Measurements from ENCODE around the gene PSME1.

PSME1 gene

DNA sequence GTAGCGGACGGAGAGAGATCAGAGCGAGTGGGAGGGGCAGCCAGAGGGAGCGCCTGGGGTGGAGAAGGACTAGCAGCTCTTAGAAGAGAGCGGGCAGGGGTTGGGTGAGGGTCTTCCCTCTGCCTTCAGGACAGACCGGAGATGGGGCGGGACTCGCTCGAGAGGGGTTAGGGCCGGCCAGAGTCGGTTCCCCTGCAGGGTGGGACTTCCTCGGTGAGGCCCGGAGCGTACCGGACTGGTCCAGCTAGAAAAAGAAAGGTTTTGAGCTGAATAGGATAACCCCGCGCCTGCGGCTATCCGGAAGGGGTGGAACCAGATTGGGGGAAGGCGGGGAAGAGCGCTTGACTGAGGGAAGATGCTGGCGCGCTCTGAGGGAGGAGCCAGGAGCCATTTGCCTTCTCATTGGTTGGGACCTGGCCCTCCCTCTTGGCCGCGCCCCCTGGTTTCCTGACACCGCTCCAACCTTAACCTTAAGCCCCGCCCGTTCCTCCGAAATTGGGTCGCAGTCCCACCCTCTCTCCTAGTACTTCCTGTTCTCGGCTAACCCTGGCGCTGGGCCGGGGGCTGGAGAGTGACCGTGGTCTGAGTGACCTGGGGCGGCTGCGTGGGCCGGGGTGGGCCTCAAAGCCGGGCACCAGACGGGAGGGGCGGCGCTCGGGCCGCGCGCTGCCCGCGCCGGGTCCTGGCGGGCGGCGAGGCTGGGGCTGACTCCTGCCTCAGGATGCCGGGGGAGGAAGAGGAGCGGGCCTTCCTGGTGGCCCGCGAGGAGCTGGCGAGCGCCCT, 11.2 kb downstream of the PSME1 start, which contains the start of gene RNF31:
Gene RNF31, plus strand, starts transcription at position 521 of the 783 bp plus-strand sequence. Its CDS starts 201 bp downstream, at position 722.
- peak; percentile 98 for DNase-seq (ENCODE audit: low spot score)

- no peak for DNase-seq (ENCODE audit: low spot score)
These were observed 11.9 kb downstream of the PSME1 start for GRCh38 chr14:24147761-24148428.

DNA sequence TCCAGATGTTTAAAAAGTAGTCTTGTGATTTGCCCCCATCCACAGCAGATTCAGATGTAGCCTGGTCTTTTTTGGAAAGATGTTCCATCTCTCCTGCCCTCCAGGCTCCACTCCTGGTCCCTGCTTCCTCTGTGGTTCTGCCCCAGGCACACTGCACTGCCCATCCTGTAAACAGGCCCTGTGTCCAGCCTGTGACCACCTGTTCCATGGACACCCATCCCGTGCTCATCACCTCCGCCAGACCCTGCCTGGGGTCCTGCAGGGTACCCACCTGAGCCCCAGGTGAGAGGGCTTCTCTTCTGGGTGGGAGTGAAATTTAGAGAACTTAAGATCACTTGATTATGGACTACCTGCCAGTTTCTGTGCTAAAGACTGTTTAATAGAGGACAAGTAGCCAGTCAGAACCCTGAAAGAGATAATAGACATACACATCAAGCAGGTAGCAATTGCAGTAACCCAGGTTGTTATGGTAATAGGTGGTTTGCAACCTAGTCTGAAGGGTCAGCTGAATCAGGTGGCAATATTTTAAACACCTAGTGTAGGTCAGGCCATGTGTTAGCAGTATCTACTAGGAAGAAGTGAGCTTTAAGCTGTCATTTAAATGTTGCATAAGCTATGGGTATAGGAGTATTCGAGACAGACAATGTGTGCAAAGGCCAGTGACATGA, 13.4 kb downstream of the PSME1 start:
- no peak for DNase-seq (ENCODE audit: low spot score)

- no peak for DNase-seq (ENCODE audit: low spot score)
These were observed 14.1 kb downstream of the PSME1 start for GRCh38 chr14:24150061-24150460.

DNA sequence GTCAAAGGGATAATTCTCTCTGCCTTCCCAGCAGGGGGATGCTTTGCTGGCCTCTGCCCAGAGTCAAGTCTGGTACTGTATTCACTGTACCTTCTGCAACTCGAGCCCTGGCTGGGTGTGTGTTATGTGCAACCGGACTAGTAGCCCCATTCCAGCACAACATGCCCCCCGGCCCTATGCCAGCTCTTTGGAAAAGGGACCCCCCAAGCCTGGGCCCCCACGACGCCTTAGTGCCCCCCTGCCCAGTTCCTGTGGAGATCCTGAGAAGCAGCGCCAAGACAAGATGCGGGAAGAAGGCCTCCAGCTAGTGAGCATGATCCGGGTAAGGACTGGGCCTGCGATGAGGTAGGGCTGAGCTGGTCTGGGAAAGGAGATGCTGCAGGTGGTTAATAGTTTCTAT, 14.6 kb downstream of the PSME1 start:
- no peak for DNase-seq (ENCODE audit: low spot score)

DNA sequence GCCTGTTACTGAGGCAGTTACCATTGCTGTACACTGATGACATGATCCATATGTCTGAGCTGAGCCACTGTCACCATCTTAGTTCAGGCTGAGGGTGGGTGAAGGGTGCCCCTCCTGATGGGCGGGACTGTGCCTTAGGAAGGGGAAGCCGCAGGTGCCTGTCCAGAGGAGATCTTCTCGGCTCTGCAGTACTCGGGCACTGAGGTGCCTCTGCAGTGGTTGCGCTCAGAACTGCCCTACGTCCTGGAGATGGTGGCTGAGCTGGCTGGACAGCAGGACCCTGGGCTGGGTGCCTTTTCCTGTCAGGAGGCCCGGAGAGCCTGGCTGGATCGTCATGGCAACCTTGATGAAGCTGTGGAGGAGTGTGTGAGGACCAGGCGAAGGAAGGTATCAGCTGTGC, 15.0 kb downstream of the PSME1 start:
- DNase-seq (ENCODE audit: low spot score): no peak

DNA sequence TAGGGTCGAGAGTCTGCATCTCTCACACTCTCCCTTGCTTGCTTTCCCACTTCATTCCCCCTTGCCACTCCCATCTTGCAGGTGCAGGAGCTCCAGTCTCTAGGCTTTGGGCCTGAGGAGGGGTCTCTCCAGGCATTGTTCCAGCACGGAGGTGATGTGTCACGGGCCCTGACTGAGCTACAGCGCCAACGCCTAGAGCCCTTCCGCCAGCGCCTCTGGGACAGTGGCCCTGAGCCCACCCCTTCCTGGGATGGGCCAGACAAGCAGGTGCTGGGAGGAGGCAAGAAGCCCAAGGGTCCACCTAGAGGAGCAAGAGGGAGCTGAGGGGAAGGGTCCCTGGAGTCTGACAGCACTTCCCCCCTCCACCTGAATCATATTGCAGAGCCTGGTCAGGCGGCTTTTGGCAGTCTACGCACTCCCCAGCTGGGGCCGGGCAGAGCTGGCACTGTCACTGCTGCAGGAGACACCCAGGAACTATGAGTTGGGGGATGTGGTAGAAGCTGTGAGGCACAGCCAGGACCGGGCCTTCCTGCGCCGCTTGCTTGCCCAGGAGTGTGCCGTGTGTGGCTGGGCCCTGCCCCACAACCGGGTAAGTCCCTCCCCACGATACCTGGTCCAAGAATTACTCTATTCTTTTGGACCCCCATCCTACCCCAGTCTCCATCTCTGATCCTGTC, 15.5 kb downstream of the PSME1 start:
- DNase-seq (ENCODE audit: low spot score): no peak

DNA sequence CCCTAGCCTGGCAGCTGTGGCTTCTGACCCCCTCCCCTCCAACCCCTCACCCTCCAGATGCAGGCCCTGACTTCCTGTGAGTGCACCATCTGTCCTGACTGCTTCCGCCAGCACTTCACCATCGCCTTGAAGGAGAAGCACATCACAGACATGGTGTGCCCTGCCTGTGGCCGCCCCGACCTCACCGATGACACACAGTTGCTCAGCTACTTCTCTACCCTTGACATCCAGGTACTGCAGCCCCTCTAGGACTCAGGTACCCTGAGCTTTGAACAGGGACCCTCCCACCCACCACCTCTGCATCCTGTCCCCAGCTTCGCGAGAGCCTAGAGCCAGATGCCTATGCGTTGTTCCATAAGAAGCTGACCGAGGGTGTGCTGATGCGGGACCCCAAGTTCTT, 19.1 kb downstream of the PSME1 start:
- DNase-seq (ENCODE audit: low spot score): no peak

GRCh38 chr14:24156840-24157239, 20.8 kb downstream of the PSME1 start:
- DNase-seq (ENCODE audit: low spot score): no peak

DNA sequence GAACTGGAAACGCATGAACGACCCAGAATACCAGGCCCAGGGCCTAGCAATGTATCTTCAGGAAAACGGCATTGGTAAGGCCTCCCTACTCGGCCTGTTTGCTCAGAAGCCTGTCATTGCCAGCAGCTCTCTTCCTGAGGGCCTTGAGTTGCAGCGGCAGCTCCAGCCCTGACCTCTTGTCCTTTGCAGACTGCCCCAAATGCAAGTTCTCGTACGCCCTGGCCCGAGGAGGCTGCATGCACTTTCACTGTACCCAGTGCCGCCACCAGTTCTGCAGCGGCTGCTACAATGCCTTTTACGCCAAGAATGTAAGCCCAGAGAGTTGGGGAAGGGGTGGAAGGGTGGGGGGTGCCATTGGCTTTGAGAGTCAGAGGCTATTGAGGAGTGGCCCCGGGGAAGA, 21.3 kb downstream of the PSME1 start:
- DNase-seq (ENCODE audit: low spot score): no peak

GRCh38 chr14:24159777-24160498, 23.9 kb downstream of the PSME1 start:
- no peak for DNase-seq (ENCODE audit: low spot score)

GRCh38 chr14:24160499-24160849, 24.5 kb downstream of the PSME1 start:
- no peak for DNase-seq (ENCODE audit: low spot score)

DNA sequence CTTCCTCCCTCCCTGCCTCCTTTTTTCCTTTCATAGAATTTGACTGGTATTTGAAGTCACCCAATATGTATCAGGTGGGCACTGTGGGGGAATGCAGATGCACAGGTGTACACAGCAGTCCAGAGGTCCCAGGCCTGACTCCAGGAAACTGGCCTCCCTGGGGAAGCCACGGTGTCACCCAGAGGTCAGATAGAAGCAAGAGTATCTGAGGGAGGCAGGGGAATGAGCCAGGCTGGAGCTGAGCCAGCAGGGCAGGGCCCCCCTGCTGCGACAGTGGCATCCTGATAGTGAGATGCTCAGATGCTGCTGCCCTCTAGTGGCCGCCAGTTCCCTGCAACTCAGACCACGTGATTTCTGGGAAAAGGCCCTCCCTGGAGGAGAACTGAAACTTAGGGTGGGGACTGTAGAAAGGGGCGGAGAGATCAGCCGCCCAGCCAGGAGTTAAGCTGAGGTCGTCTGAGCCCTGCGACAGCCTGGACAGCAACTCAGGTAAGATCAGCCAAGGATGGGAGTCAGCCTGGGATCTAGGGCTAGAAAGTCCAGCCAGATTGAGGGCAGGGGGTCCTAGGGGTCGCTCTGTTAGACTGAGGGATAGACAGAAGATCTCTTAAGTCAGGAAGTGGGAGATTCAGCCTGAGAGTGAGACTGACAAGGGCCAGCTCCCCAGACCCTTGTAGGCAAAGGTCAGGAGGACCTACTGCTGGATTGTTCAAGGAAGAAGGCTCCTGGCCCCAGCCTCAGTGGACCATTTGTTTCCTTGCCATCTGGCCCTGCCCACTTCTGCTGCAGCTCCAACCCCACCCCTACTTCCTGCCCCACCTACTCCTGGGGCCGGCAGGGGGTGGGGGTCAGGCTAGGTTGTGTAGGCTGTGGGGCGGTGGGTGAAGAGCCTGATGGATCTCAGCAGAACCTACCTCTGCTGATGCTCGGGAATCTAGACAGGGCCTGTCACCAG, 25.1 kb downstream of the PSME1 start, which contains the start of gene IRF9:
Gene IRF9, plus strand, starts transcription at position 416 of the 955 bp plus-strand sequence. CDS start 880 bp downstream, outside the sequence.
- DNase-seq (ENCODE audit: low spot score): peak; percentile 97

DNA sequence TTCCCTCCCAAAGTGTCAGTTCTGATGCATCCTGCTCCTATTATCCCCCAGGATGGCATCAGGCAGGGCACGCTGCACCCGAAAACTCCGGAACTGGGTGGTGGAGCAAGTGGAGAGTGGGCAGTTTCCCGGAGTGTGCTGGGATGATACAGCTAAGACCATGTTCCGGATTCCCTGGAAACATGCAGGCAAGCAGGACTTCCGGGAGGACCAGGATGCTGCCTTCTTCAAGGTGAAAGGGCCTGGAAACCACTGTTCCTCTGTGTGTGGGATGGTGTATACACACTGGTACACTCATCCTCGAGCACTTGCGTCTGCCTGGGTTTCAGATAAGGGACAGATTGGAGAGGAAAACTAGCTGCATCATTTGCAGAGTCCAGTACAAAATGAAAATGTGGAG, 26.1 kb downstream of the PSME1 start:
- DNase-seq (ENCODE audit: low spot score): no peak

GRCh38 chr14:24164518-24164991, 28.6 kb downstream of the PSME1 start:
- DNase-seq (ENCODE audit: low spot score): no peak

GRCh38 chr14:24165785-24166184, 29.8 kb downstream of the PSME1 start:
- DNase-seq (ENCODE audit: low spot score): no peak

DNA sequence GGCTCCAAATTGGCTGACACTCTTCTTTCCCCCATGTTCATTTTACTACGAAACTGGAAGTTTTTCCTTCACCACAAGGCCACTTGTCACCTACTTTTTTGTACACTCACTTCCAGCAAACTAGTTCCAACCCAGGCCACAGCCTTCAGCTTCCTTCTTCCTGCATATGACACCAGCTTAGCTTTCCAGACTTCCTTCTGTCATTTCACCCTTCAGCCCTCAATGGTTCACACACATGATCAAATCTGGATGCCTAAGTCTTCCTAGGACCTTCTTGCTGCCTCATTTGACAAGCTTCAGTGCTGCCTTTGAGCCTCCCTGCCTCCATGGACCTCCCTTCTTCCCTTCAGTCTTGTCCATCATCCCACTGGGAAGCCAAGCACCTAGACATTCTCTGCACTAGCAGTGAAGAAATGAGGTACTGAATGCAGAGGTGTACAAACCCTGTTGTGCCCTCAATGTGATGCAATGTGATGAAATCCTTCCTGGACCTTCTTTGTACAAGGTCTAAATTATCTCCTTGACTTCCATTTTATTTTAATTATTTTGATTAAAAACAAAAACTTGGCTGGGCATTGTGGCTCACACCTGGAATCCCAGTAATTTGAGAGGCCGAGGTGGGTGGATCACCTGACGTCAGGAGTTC, 31.6 kb downstream of the PSME1 start:
- DNase-seq (ENCODE audit: low spot score): no peak

GRCh38 chr14:24171422-24172260, 35.6 kb downstream of the PSME1 start, which contains the start of gene REC8:
Gene REC8, plus strand, starts transcription at chr14:24172080. Its CDS starts 473 bp downstream, at chr14:24172553.
- peak; percentile 73 for DNase-seq (ENCODE audit: low spot score)
